ENCODE data around the gene C10orf105.

The C10orf105 gene, protein sequence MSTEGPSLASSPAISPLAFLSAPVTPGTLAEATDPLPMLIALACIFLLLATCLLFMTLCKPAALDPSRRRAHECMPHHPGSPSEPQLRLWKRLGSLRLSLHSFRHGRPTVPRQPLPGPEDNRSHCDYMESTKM

DNA sequence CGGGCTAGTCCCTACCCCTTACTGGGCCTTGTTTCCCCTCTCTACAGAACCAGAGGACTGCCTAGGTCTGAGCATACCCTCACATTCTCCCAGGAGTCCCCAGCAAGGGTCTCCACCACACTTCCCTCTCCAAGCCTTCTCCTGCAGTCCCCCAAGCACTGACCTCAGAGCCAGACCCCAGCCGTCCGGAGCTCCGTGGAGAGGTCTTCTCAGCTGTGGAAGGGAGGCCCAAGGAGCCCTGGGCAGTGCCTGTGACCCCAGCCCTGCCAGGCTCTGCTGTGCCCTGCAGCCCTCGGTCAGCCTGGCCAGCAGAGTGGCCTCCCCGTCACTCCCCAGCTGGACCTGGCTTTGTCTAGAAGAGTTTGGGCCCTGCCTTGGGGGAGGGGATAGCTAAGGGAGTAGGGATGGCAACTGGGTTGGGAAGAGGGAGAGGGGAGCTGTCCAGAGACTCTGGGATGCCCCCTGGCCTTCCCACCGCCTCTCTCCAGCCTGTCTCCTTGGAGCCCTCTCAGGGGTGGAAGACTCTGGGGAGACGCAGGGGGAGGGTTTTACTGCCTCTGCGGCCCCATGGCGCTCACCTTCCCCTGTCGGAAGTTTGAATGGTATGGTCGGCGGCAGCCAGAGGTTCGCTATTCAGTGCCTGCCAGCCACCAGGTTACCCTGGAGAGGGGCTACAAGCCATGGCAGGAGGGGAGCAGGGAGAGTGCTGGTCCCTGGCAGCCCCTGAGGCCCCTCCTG lies at the start of gene C10orf105:
Gene C10orf105, minus strand, starts transcription at position 315 of the 738 bp plus-strand sequence. CDS start 3,441 bp downstream, outside the sequence.
- Histone ChIP-seq H3K27me3 (ENCODE audit: insufficient read depth, low read length) (peaks cover 15% of the 10 kb centered on the region), H3K27ac (ENCODE audit: low read length) (no peak within 1 kb of the TSS), H3K4me1 (ENCODE audit: insufficient read depth, low read length) (peaks cover 15% of the 10 kb centered on the region; the same call in 1 of the 2 replicates), H3K9me3 (ENCODE audit: insufficient read depth, low read depth, low read length) (no peaks in the 10 kb centered on the region), H3K4me3 (ENCODE audit: low read length) (no peak within 1 kb of the TSS), H3K9ac (ENCODE audit: low read depth, low read length) (peak within 1 kb of the TSS; percentile 29; the same call in 1 of the 2 replicates), H3K36me3 (ENCODE audit: insufficient read depth, low read depth, low read length) (no peaks in the 10 kb centered on the region)

DNA sequence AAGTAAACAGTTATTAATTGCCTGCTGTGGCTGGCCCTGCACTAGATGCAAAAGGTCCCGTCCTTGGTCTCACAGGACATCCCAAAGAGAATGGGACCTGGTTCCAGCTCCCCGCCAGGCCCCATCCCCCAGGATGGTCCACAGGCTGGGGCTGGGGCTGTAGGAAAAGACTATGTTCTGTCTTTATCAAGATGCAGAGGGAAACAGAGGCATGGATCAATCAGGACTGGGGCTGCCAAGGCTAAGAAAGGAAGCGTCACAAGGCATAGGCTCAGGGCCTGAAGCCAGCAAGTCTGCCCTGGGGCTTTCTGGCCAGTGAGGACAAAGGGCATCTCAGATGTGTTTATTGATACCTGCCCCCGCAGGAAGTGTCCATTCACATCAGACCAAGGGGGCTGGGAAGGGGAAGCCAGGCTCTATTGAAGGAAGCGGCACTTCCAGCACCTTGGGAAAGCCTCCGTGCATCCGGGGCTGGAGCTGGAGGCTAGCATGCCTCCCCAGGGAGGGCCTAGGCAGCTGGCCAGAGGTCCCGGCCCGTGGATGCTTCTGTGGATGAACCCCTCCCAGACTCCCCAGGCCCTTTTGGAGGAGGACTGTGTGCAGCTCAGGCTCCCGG lies 48.0 kb upstream of the C10orf105 start:
- peaks cover 10% of the 10 kb centered on the region for H3K27me3 ChIP-seq (ENCODE audit: insufficient read depth, low read length)
- no peak overlapping the region for H3K4me3 ChIP-seq (ENCODE audit: low read length)
- no peaks in the 10 kb centered on the region for H3K9me3 ChIP-seq (ENCODE audit: insufficient read depth, low read depth, low read length)
- H3K4me1 ChIP-seq (ENCODE audit: insufficient read depth, low read length) = no peaks in the 10 kb centered on the region
- H3K36me3 ChIP-seq (ENCODE audit: insufficient read depth, low read depth, low read length) = no peaks in the 10 kb centered on the region
- H3K27ac ChIP-seq (ENCODE audit: low read length) = no peak overlapping the region
- H3K9ac ChIP-seq (ENCODE audit: low read depth, low read length) = no peak overlapping the region

DNA sequence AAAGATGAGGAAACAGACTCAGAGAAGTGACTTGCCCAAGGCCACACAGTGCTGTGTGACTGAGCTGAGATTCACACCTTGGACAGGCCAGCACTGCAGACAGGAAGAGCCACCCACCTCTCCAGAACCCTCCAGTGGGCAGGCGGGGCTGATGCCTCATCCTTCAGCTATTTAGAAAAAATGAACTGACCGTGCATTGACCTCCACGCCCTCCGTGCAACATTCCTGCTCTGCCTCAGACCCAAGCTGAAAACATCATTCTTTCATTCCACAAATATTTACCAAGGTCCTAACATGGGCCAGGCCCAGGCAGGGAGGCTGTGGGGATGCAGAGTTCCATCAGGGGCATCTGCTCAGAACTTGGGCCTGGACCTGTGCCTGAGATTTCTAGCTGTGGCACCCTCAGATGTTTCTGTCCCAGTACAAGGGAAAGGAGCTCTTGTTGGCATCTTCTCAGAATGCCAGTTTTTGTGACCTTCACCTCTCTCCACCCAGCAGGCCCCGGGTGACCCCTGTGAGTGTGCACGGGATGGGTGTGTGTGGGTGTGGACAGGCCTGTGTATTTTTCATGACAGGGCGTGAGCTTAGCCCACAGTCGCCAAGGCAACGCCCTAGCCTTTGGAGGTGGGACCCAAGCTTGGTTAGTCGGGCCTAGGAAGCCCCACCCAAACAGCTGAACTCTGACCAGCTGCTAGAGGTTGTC lies 47.3 kb upstream of the C10orf105 start:
- no peak overlapping the region for H3K9ac ChIP-seq (ENCODE audit: low read depth, low read length)
- H3K36me3 ChIP-seq (ENCODE audit: insufficient read depth, low read depth, low read length) = no peaks in the 10 kb centered on the region
- H3K27ac ChIP-seq (ENCODE audit: low read length) = no peak overlapping the region
- H3K27me3 ChIP-seq (ENCODE audit: insufficient read depth, low read length) = peaks cover 3% of the 10 kb centered on the region
- no peaks in the 10 kb centered on the region for H3K4me1 ChIP-seq (ENCODE audit: insufficient read depth, low read length)
- H3K4me3 ChIP-seq (ENCODE audit: low read length) = no peak overlapping the region
- H3K9me3 ChIP-seq (ENCODE audit: insufficient read depth, low read depth, low read length) = no peaks in the 10 kb centered on the region

DNA sequence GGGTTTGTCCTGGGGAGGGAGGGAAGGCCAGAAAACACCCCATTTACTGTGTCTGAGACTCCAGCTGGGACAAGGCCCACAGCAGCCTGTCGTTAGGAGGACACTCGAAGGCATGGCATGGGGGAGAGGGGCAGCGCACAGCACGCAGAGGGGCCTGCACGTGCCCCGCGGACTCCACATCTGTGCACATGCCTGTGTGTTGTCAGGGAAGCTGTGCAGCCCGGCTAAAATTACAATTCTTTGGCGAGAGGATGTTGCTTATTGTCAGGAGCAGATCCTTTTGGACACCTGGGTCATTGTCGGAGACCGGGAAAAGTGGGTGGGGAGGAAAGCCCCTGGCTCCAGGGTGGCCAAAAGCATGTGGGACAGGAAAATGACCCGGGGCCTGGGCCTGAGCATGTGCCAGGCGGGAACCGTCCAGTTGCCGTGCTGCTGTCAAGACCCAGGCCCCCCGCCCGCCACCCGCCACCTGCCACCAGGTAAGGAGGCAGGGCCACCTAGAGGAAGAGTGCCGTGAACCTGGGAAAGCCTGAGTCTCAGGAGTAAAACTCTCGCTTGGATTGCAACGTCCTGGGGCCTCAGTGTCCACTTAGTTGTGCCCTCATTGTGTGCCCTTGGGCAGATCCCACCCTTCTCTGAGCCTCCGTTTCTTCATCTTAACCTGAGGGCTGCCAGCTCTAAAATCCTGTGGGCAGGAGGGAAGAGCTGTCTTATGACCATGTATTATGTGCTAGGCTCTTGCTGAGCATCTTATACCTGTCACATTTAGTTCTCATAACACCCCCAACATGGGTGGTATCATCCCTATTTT lies 46.5 kb upstream of the C10orf105 start:
- Histone ChIP-seq H3K9ac (ENCODE audit: low read depth, low read length) (no peak overlapping the region), H3K27ac (ENCODE audit: low read length) (no peak overlapping the region), H3K4me1 (ENCODE audit: insufficient read depth, low read length) (no peaks in the 10 kb centered on the region)

GRCh38 chr10:71765176-71765904 lies 45.8 kb upstream of the C10orf105 start:
- Histone ChIP-seq H3K27me3 (ENCODE audit: insufficient read depth, low read length) (no peaks in the 10 kb centered on the region), H3K9me3 (ENCODE audit: insufficient read depth, low read depth, low read length) (no peaks in the 10 kb centered on the region), H3K36me3 (ENCODE audit: insufficient read depth, low read depth, low read length) (no peaks in the 10 kb centered on the region), H3K4me1 (ENCODE audit: insufficient read depth, low read length) (no peaks in the 10 kb centered on the region), H3K4me3 (ENCODE audit: low read length) (no peak overlapping the region), H3K9ac (ENCODE audit: low read depth, low read length) (no peak overlapping the region), H3K27ac (ENCODE audit: low read length) (no peak overlapping the region)

More for the DNA sequence above, 46.5 kb upstream of the C10orf105 start:
- no peaks in the 10 kb centered on the region for H3K27me3 ChIP-seq (ENCODE audit: insufficient read depth, low read length)
- H3K4me3 ChIP-seq (ENCODE audit: low read length) = no peak overlapping the region
- no peaks in the 10 kb centered on the region for H3K36me3 ChIP-seq (ENCODE audit: insufficient read depth, low read depth, low read length)
- H3K9me3 ChIP-seq (ENCODE audit: insufficient read depth, low read depth, low read length) = no peaks in the 10 kb centered on the region

DNA sequence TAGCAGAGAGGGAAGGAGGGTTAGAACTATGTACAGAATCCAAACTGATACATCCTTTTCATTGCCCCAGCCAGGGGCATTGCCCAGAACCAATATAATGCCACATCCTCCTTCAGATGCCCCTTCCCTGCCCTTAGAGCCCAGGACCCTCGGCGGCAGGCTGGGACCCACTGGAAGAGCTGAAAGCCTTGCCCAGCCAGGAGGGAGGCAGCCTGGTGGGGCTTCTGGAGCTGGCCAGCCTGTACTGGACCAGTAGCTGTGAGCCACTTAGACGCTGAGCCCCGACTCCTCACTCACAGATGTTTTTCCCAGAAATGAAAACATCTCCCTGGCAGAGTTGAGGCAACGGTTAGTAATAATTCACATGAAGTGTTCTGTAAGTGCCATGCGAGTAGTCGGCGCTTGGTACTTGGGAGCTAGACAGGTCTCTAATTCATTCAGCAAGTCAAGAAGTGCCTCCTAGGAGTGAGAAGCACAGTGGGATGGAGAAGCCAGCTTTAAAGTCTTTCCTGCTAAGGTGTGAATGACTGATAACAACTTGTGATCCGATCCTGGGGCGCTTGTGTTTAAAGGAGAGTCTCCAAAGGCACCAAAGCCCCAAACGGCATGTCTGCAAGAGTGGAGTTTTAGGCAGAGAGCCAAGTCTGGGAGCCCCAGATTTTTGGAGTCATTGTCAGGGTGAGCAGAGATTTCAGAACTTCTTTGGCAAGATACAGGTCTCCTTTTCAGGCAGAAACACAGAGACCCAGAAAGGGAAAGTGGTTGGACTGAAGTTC lies 44.0 kb upstream of the C10orf105 start:
- Histone ChIP-seq H3K9me3 (ENCODE audit: insufficient read depth, low read depth, low read length) (no peaks in the 10 kb centered on the region), H3K4me1 (ENCODE audit: insufficient read depth, low read length) (no peaks in the 10 kb centered on the region), H3K4me3 (ENCODE audit: low read length) (no peak overlapping the region), H3K9ac (ENCODE audit: low read depth, low read length) (no peak overlapping the region), H3K36me3 (ENCODE audit: insufficient read depth, low read depth, low read length) (no peaks in the 10 kb centered on the region), H3K27me3 (ENCODE audit: insufficient read depth, low read length) (no peaks in the 10 kb centered on the region), H3K27ac (ENCODE audit: low read length) (no peak overlapping the region)

- no peaks in the 10 kb centered on the region for H3K4me1 ChIP-seq (ENCODE audit: insufficient read depth, low read length)
Observed at GRCh38 chr10:71762324-71762723, 42.7 kb upstream of the C10orf105 start.

DNA sequence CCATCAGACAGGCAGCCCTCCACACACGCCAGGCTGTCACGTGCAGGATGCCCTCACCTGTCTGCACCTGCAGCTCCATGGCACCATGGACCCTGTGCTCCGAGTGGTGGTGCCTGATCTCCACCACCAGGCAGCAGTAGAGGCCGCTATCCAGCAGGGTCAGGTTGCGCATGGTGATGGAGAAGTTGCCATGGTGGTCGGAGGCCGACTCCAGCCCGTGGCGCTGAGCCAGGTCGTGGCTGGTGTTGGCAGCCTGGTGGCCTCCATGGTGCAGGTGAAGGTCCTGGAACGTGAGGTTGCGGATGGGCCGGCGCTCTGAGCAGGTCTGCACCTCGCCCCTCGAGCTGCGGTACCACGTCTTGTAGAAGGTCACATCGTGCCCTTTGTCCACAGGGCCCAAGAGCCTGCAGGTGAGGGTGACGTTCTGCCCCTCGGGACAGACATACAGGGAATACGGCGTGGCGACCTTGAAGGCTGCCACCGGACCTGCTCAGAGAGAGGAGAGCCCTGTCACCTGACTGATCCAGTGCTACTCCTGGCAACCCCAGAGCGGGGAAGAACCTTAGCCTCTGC lies 42.0 kb upstream of the C10orf105 start:
- H3K4me3 ChIP-seq (ENCODE audit: low read length) = no peak overlapping the region
- H3K4me1 ChIP-seq (ENCODE audit: insufficient read depth, low read length) = peaks cover 3% of the 10 kb centered on the region; the same call in 1 of the 2 replicates
- H3K36me3 ChIP-seq (ENCODE audit: insufficient read depth, low read depth, low read length) = no peaks in the 10 kb centered on the region
- no peaks in the 10 kb centered on the region for H3K9me3 ChIP-seq (ENCODE audit: insufficient read depth, low read depth, low read length)
- H3K27ac ChIP-seq (ENCODE audit: low read length) = no peak overlapping the region
- no peaks in the 10 kb centered on the region for H3K27me3 ChIP-seq (ENCODE audit: insufficient read depth, low read length)
- no peak overlapping the region for H3K9ac ChIP-seq (ENCODE audit: low read depth, low read length)

More at GRCh38 chr10:71762324-71762723, 42.7 kb upstream of the C10orf105 start:
- Histone ChIP-seq H3K27ac (ENCODE audit: low read length) (no peak overlapping the region), H3K4me3 (ENCODE audit: low read length) (no peak overlapping the region), H3K9me3 (ENCODE audit: insufficient read depth, low read depth, low read length) (no peaks in the 10 kb centered on the region), H3K9ac (ENCODE audit: low read depth, low read length) (no peak overlapping the region), H3K36me3 (ENCODE audit: insufficient read depth, low read depth, low read length) (no peaks in the 10 kb centered on the region), H3K27me3 (ENCODE audit: insufficient read depth, low read length) (no peaks in the 10 kb centered on the region)

DNA sequence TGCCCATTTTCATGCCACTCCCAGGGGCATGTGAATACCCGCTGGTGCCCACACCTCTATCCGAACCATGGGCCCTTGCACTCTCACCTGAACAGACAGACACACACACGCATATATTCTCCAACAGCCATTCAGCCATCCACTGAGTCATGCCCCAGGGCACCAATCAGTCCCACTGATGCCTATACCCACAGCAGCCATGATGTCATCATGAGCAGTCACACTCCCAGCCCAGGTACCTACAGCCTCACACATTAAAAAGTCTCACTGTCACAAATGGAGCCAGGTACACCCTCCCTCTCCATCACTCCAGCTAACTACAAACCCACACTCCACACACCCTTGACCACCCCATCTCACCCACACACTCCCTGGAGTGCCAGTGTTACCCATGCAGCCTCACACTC lies 41.5 kb upstream of the C10orf105 start:
- Histone ChIP-seq H3K27me3 (ENCODE audit: insufficient read depth, low read length) (no peaks in the 10 kb centered on the region), H3K4me3 (ENCODE audit: low read length) (no peak overlapping the region), H3K36me3 (ENCODE audit: insufficient read depth, low read depth, low read length) (no peaks in the 10 kb centered on the region), H3K9ac (ENCODE audit: low read depth, low read length) (no peak overlapping the region), H3K27ac (ENCODE audit: low read length) (no peak overlapping the region), H3K9me3 (ENCODE audit: insufficient read depth, low read depth, low read length) (no peaks in the 10 kb centered on the region), H3K4me1 (ENCODE audit: insufficient read depth, low read length) (peaks cover 3% of the 10 kb centered on the region; the same call in 1 of the 2 replicates)

GRCh38 chr10:71757399-71757922 lies 37.9 kb upstream of the C10orf105 start:
- no peak overlapping the region for H3K9ac ChIP-seq (ENCODE audit: low read depth, low read length)
- H3K4me3 ChIP-seq (ENCODE audit: low read length) = no peak overlapping the region
- no peaks in the 10 kb centered on the region for H3K27me3 ChIP-seq (ENCODE audit: insufficient read depth, low read length)
- no peaks in the 10 kb centered on the region for H3K36me3 ChIP-seq (ENCODE audit: insufficient read depth, low read depth, low read length)
- H3K9me3 ChIP-seq (ENCODE audit: insufficient read depth, low read depth, low read length) = no peaks in the 10 kb centered on the region
- peaks cover 3% of the 10 kb centered on the region; the same call in 1 of the 2 replicates for H3K4me1 ChIP-seq (ENCODE audit: insufficient read depth, low read length)
- H3K27ac ChIP-seq (ENCODE audit: low read length) = no peak overlapping the region
